ENCODE measurements around the gene MAPK4.

MAPK4 gene

DNA sequence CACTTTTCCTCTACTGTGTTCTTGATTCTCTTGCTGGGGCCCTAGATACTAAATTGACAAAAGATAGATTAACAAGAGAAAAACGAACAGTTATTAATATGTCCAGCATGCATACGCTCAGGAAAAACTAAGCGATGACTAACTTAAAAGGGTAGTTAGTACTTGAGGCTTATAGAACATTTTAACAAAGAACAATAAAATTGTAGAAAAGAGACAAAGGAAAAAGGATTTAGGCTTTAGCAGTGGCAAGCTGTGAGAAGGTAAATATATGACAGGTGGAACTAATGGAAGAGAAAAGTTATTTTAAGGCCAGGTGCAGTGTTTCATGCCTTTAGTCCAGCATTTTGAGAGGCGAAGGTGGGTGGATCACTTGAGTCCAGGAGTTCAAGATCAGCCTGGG lies 184.4 kb downstream of the MAPK4 start:
- peaks cover 13% of the 10 kb centered on the region for H3K4me1 ChIP-seq (ENCODE audit: insufficient read depth, low read length)
- over 99% methylated on average over 4 of the region's 4 CpGs for WGBS
- H3K27me3 ChIP-seq (ENCODE audit: insufficient read depth, low read length): no peaks in the 10 kb centered on the region
- H3K36me3 ChIP-seq (ENCODE audit: insufficient read depth, low read length): no peaks in the 10 kb centered on the region
- H3K9me3 ChIP-seq (ENCODE audit: insufficient read depth, low read depth, low read length): peaks cover 4% of the 10 kb centered on the region; the same call in 1 of the 2 replicates
- no peak overlapping the region for H3K9ac ChIP-seq (ENCODE audit: low read depth, low read length)
- H3K4me3 ChIP-seq (ENCODE audit: low read length): no peak overlapping the region
- H3K27ac ChIP-seq (ENCODE audit: low read depth, low read length): no peak overlapping the region

DNA sequence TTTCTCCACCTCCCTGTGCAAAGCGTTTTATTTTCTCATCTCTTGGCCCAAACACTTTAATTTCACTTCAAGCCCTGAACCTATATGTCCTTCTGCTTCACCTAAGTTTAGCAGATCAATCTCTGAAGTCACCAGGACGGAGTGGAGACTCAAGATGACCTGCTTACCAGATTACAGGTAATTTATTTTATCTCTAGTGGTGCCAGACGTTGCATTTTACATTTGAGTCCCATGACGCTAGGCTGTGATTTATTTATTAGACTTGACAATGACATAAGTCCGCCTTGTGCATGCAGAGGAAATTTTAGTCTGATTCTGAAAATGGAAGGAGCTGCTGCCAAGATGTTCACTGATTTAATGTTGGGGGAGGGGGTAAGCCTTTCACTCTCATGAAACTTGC lies 186.1 kb downstream of the MAPK4 start:
- Histone ChIP-seq H3K9ac (ENCODE audit: low read depth, low read length) (no peak overlapping the region), H3K27me3 (ENCODE audit: insufficient read depth, low read length) (no peaks in the 10 kb centered on the region), H3K27ac (ENCODE audit: low read depth, low read length) (no peak overlapping the region), H3K9me3 (ENCODE audit: insufficient read depth, low read depth, low read length) (peaks cover 4% of the 10 kb centered on the region; the same call in 1 of the 2 replicates), H3K4me3 (ENCODE audit: low read length) (no peak overlapping the region), H3K36me3 (ENCODE audit: insufficient read depth, low read length) (no peaks in the 10 kb centered on the region), H3K4me1 (ENCODE audit: insufficient read depth, low read length) (peaks cover 24% of the 10 kb centered on the region)
- whole genome bisulfite sequencing: 94% methylated on average over 5 of the region's 5 CpGs

DNA sequence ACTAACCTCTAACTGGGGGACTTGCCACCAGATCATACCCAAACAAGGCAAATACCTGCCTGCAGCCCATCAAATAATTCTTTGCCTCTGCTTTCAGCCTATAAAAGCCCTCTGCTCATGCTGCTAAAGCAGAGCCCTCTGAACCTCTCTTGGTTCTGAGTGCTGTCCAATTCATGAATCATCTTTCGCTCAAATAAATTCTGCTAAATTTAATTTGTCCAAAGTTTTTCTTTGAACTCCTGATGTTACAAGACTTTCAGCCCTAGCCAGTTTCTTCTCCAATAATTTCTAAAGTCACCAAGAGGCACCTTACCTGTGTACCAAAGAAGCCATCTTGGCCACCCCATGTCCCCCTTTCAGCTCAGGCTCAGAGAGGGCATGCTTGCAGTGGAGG lies 188.0 kb downstream of the MAPK4 start:
- Histone ChIP-seq H3K4me3 (ENCODE audit: low read length) (no peak overlapping the region), H3K27me3 (ENCODE audit: insufficient read depth, low read length) (no peaks in the 10 kb centered on the region), H3K36me3 (ENCODE audit: insufficient read depth, low read length) (no peaks in the 10 kb centered on the region), H3K9me3 (ENCODE audit: insufficient read depth, low read depth, low read length) (peaks cover 4% of the 10 kb centered on the region; the same call in 1 of the 2 replicates), H3K9ac (ENCODE audit: low read depth, low read length) (no peak overlapping the region), H3K4me1 (ENCODE audit: insufficient read depth, low read length) (peaks cover 24% of the 10 kb centered on the region), H3K27ac (ENCODE audit: low read depth, low read length) (peak overlapping the region; percentile 73)
- WGBS: 2% methylated on average over 1 of the region's 1 CpG

GRCh38 chr18:50748243-50749229 lies 188.6 kb downstream of the MAPK4 start:
- Histone ChIP-seq H3K27ac (ENCODE audit: low read depth, low read length) (peak overlapping the region; percentile 73), H3K4me3 (ENCODE audit: low read length) (no peak overlapping the region), H3K9ac (ENCODE audit: low read depth, low read length) (no peak overlapping the region), H3K9me3 (ENCODE audit: insufficient read depth, low read depth, low read length) (peaks cover 4% of the 10 kb centered on the region; the same call in 1 of the 2 replicates), H3K27me3 (ENCODE audit: insufficient read depth, low read length) (no peaks in the 10 kb centered on the region), H3K4me1 (ENCODE audit: insufficient read depth, low read length) (peaks cover 24% of the 10 kb centered on the region), H3K36me3 (ENCODE audit: insufficient read depth, low read length) (no peaks in the 10 kb centered on the region)
- WGBS: 29% methylated on average over 9 of the region's 9 CpGs

- H3K9me3 ChIP-seq (ENCODE audit: insufficient read depth, low read depth, low read length): peaks cover 4% of the 10 kb centered on the region; the same call in 1 of the 2 replicates
- no peaks in the 10 kb centered on the region for H3K27me3 ChIP-seq (ENCODE audit: insufficient read depth, low read length)
- H3K4me3 ChIP-seq (ENCODE audit: low read length): no peak overlapping the region
- no peaks in the 10 kb centered on the region for H3K36me3 ChIP-seq (ENCODE audit: insufficient read depth, low read length)
- H3K4me1 ChIP-seq (ENCODE audit: insufficient read depth, low read length): peaks cover 24% of the 10 kb centered on the region
- WGBS: 82% methylated on average over 5 of the region's 5 CpGs
- H3K27ac ChIP-seq (ENCODE audit: low read depth, low read length): peak overlapping the region; percentile 6; the same call in 1 of the 2 replicates
- H3K9ac ChIP-seq (ENCODE audit: low read depth, low read length): no peak overlapping the region
Observed at GRCh38 chr18:50749421-50749820, 189.5 kb downstream of the MAPK4 start.

GRCh38 chr18:50749945-50750344 lies 190.1 kb downstream of the MAPK4 start:
- Histone ChIP-seq H3K9ac (ENCODE audit: low read depth, low read length) (no peak overlapping the region), H3K27me3 (ENCODE audit: insufficient read depth, low read length) (no peaks in the 10 kb centered on the region), H3K9me3 (ENCODE audit: insufficient read depth, low read depth, low read length) (peaks cover 4% of the 10 kb centered on the region; the same call in 1 of the 2 replicates), H3K4me1 (ENCODE audit: insufficient read depth, low read length) (peaks cover 24% of the 10 kb centered on the region), H3K4me3 (ENCODE audit: low read length) (no peak overlapping the region), H3K27ac (ENCODE audit: low read depth, low read length) (no peak overlapping the region), H3K36me3 (ENCODE audit: insufficient read depth, low read length) (no peaks in the 10 kb centered on the region)
- 70% methylated on average over 4 of the region's 4 CpGs for WGBS

DNA sequence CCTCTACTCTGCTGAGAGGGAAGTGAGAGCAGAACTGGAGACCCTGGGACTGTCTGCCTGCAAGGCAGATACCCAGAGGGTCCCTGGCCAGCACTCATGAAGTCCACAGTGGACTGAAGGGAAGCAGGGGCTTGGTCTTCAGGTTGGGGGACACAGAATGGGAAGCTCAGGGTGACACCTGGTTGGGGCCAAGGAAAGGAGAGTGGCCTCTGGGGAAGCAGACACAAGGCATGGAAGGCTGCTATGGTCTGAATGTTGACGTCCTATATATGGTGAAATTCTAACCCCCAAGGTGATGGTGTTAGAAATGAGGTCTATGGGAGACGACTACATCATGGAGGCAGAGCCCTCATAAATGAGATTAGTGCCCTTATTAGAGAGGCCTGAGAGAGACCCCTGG lies 190.7 kb downstream of the MAPK4 start:
- Histone ChIP-seq H3K27ac (ENCODE audit: low read depth, low read length) (no peak overlapping the region), H3K27me3 (ENCODE audit: insufficient read depth, low read length) (no peaks in the 10 kb centered on the region), H3K4me1 (ENCODE audit: insufficient read depth, low read length) (peaks cover 24% of the 10 kb centered on the region), H3K9ac (ENCODE audit: low read depth, low read length) (no peak overlapping the region), H3K9me3 (ENCODE audit: insufficient read depth, low read depth, low read length) (peaks cover 4% of the 10 kb centered on the region; the same call in 1 of the 2 replicates), H3K36me3 (ENCODE audit: insufficient read depth, low read length) (no peaks in the 10 kb centered on the region), H3K4me3 (ENCODE audit: low read length) (no peak overlapping the region)
- WGBS: 94% methylated on average over 2 of the region's 2 CpGs

- no peak overlapping the region for H3K4me3 ChIP-seq (ENCODE audit: low read length)
- H3K36me3 ChIP-seq (ENCODE audit: insufficient read depth, low read length): no peaks in the 10 kb centered on the region
- H3K9ac ChIP-seq (ENCODE audit: low read depth, low read length): no peak overlapping the region
- H3K27me3 ChIP-seq (ENCODE audit: insufficient read depth, low read length): no peaks in the 10 kb centered on the region
- peaks cover 24% of the 10 kb centered on the region for H3K4me1 ChIP-seq (ENCODE audit: insufficient read depth, low read length)
- peaks cover 4% of the 10 kb centered on the region; the same call in 1 of the 2 replicates for H3K9me3 ChIP-seq (ENCODE audit: insufficient read depth, low read depth, low read length)
- 71% methylated on average over 5 of the region's 5 CpGs for WGBS
- H3K27ac ChIP-seq (ENCODE audit: low read depth, low read length): no peak overlapping the region
Observed at GRCh38 chr18:50751490-50751889, 191.6 kb downstream of the MAPK4 start.

DNA sequence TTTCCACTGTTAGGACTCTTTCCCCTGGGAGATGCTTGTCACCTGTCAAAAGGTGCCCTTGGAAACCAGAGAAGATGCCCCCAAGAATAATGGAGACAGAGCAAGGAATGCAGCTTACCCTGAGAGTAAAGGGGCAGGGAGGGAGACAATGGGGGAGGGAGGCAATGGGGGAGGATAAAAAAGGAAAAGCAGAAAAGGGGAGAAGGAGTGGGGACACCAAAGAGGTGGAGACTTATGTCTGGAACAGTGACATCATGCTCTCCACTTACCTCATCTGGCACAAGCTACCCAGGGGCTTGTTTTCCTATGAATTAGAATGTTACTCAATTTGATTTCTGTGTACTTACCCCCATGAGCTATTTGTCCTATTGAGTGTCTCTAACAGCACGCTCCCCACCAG lies 192.1 kb downstream of the MAPK4 start:
- WGBS: no CpG with 5 or more reads among the region's 1 CpG
- no peaks in the 10 kb centered on the region for H3K36me3 ChIP-seq (ENCODE audit: insufficient read depth, low read length)
- no peaks in the 10 kb centered on the region for H3K27me3 ChIP-seq (ENCODE audit: insufficient read depth, low read length)
- no peak overlapping the region for H3K9ac ChIP-seq (ENCODE audit: low read depth, low read length)
- H3K27ac ChIP-seq (ENCODE audit: low read depth, low read length): no peak overlapping the region
- H3K9me3 ChIP-seq (ENCODE audit: insufficient read depth, low read depth, low read length): peaks cover 4% of the 10 kb centered on the region; the same call in 1 of the 2 replicates
- H3K4me3 ChIP-seq (ENCODE audit: low read length): no peak overlapping the region
- peaks cover 24% of the 10 kb centered on the region for H3K4me1 ChIP-seq (ENCODE audit: insufficient read depth, low read length)

GRCh38 chr18:50753311-50753710 lies 193.4 kb downstream of the MAPK4 start:
- WGBS: 92% methylated on average over 1 of the region's 1 CpG
- Histone ChIP-seq H3K4me3 (ENCODE audit: low read length) (no peak overlapping the region), H3K4me1 (ENCODE audit: insufficient read depth, low read length) (peaks cover 20% of the 10 kb centered on the region), H3K9me3 (ENCODE audit: insufficient read depth, low read depth, low read length) (no peaks in the 10 kb centered on the region), H3K9ac (ENCODE audit: low read depth, low read length) (no peak overlapping the region), H3K27ac (ENCODE audit: low read depth, low read length) (no peak overlapping the region), H3K27me3 (ENCODE audit: insufficient read depth, low read length) (no peaks in the 10 kb centered on the region), H3K36me3 (ENCODE audit: insufficient read depth, low read length) (no peaks in the 10 kb centered on the region)

DNA sequence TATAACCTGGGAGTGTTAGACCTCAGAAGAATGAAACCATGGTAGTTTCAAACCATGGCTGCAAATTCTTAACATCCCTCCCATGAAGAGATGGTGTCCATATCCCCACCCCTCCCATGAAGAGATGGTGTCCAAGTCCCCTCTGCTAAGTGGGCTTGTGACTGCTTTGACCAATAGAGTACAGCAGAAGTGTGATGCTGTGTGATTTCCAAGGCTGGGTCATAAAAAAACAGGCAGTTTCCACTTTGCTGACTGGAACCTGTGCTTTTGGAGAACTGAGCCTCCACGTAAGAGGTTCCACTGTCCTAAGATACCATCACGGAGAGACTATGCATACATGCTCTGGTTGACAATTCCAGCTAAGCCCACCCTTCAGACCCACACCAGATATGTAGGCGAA lies 194.4 kb downstream of the MAPK4 start:
- 92% methylated on average over 3 of the region's 3 CpGs for WGBS
- peaks cover 11% of the 10 kb centered on the region; the same call in 1 of the 2 replicates for H3K4me1 ChIP-seq (ENCODE audit: insufficient read depth, low read length)
- H3K9me3 ChIP-seq (ENCODE audit: insufficient read depth, low read depth, low read length): no peaks in the 10 kb centered on the region
- no peak overlapping the region for H3K27ac ChIP-seq (ENCODE audit: low read depth, low read length)
- no peaks in the 10 kb centered on the region for H3K27me3 ChIP-seq (ENCODE audit: insufficient read depth, low read length)
- H3K4me3 ChIP-seq (ENCODE audit: low read length): no peak overlapping the region
- H3K36me3 ChIP-seq (ENCODE audit: insufficient read depth, low read length): no peaks in the 10 kb centered on the region
- H3K9ac ChIP-seq (ENCODE audit: low read depth, low read length): no peak overlapping the region

All from HUES64 (cell line).